Stomach (tissue), 4 donors: ENCODE measurements around the gene ETV6.
"Not testable (repeated sequence)": the region's sequence is repeated elsewhere in the genome, so short reads cannot be mapped to it uniquely, and the experiment has no call there.

Source experiments
- EP300 ChIP-seq: sonication (generic); formaldehyde crosslinking; IDR thresholded peaks from one replicate; pipeline ENCODE4 v1.6.1; 2017; ENCODE audit warnings: antibody characterized with exemption
- POLR2A ChIP-seq, 4 donors: fragments of 450-650 bp; IDR thresholded peaks; one replicate each; pipeline ENCODE4 v1.6.1; 2016; ENCODE audit warnings: antibody characterized with exemption in 4 of 4, control low read depth in 2 of 4, mild to moderate bottlenecking in 1 of 4, moderate library complexity in 1 of 4
- POLR2AphosphoS5 ChIP-seq, 3 donors: sonication (generic); formaldehyde crosslinking; IDR thresholded peaks; one replicate each; pipeline ENCODE4 v1.6.1; 2016; ENCODE audit warnings: antibody characterized with exemption in 3 of 3
- TF ChIP-seq, protein P1 (sequence below), 7 experiments: fragments of 450-650 bp in 4 of 7; fragments of 200-600 bp in 3 of 7; sonication (generic) in 3 of 7; IDR thresholded peaks; one replicate each; pipeline ENCODE4 v1.5.1; 2016 to 2019; ENCODE audit warnings: antibody characterized with exemption in 7 of 7, control low read depth in 2 of 7, mild to moderate bottlenecking in 1 of 7

DNA sequence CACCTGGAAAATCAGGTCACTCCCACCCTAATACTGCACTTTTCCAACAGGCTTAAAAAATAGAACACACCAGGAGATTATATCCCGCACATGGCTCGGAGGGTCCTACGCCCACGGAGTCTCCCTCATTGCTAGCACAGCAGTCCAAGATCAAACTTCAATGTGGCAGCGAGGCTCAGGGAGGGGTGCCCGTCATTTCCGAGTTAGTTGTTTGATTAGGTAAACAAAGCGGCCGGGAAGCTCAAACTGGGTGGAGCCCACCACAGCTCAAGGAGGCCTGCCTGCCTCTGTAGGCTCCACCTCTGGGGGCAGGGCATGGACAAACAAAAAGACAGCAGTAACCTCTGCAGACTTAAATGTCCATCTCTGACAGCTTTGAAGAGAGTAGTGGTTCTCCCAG lies 259.9 kb downstream of the ETV6 start:
- not testable (repeated sequence) for TF ChIP-seq POLR2A (IDR thresholded peaks at IDR 0.05); POLR2AphosphoS5 (IDR thresholded peaks at IDR 0.05); EP300
- TF ChIP-seq, protein P1, sequence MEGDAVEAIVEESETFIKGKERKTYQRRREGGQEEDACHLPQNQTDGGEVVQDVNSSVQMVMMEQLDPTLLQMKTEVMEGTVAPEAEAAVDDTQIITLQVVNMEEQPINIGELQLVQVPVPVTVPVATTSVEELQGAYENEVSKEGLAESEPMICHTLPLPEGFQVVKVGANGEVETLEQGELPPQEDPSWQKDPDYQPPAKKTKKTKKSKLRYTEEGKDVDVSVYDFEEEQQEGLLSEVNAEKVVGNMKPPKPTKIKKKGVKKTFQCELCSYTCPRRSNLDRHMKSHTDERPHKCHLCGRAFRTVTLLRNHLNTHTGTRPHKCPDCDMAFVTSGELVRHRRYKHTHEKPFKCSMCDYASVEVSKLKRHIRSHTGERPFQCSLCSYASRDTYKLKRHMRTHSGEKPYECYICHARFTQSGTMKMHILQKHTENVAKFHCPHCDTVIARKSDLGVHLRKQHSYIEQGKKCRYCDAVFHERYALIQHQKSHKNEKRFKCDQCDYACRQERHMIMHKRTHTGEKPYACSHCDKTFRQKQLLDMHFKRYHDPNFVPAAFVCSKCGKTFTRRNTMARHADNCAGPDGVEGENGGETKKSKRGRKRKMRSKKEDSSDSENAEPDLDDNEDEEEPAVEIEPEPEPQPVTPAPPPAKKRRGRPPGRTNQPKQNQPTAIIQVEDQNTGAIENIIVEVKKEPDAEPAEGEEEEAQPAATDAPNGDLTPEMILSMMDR (IDR thresholded peaks at IDR 0.05), result not testable (repeated sequence)
